Measurements from ENCODE around the gene GRK6.

The GRK6 gene

GRCh38 chr5:177468329-177468684 is 41.8 kb downstream of the GRK6 start:
- H3K4me3 ChIP-seq (replicated peaks in 1 of 2; ENCODE audit: low read depth in 2 of 2, low read length in 2 of 2) = no peak overlapping the region
- TF ChIP-seq CTCF (IDR thresholded peaks at IDR 0.05; ENCODE audit: low read depth, low read length) = no peak
- no peak for DNase-seq (ENCODE audit: low read depth in 2 of 2)

GRCh38 chr5:177468685-177469628 is 42.5 kb downstream of the GRK6 start:
- no peak for TF ChIP-seq CTCF (IDR thresholded peaks at IDR 0.05; ENCODE audit: low read depth, low read length)
- H3K4me3 ChIP-seq (replicated peaks in 1 of 2; ENCODE audit: low read depth in 2 of 2, low read length in 2 of 2) = no peak overlapping the region
- peak; percentile 45 to 49 for DNase-seq (ENCODE audit: low read depth in 2 of 2)

- DNase-seq (ENCODE audit: low read depth in 2 of 2) = no peak
- TF ChIP-seq CTCF (IDR thresholded peaks at IDR 0.05; ENCODE audit: low read depth, low read length) = no peak
- no peak overlapping the region for H3K4me3 ChIP-seq (replicated peaks in 1 of 2; ENCODE audit: low read depth in 2 of 2, low read length in 2 of 2)
Observed at GRCh38 chr5:177469750-177470525, 43.5 kb downstream of the GRK6 start.

- peak in 1 of 2 donors; percentile 66 for DNase-seq (ENCODE audit: low read depth in 2 of 2)
- TF ChIP-seq CTCF (IDR thresholded peaks at IDR 0.05; ENCODE audit: low read depth, low read length) = no peak
- H3K4me3 ChIP-seq (replicated peaks in 1 of 2; ENCODE audit: low read depth in 2 of 2, low read length in 2 of 2) = peak overlapping the region in 1 of 2 donors; percentile 89
Observed at GRCh38 chr5:177470759-177471536, 44.5 kb downstream of the GRK6 start.

- peak; percentile 54 to 85 for DNase-seq (ENCODE audit: low read depth in 2 of 2)
- TF ChIP-seq CTCF (IDR thresholded peaks at IDR 0.05; ENCODE audit: low read depth, low read length) = no peak
- peak overlapping the region; percentile 89 to 91 for H3K4me3 ChIP-seq (replicated peaks in 1 of 2; ENCODE audit: low read depth in 2 of 2, low read length in 2 of 2)
Observed at GRCh38 chr5:177471610-177472356, 45.3 kb downstream of the GRK6 start.

Data from cardiac fibroblast (primary cell).